ENCODE measurements around the gene SCYGR6. TPM values are rescaled to one million over a fixed set of nuclear protein-coding genes. Genes with fewer than 3 reads are reported as not detected.

Gene SCYGR6
- total RNA-seq, 2 donors from 2014 or later = not detected

- Mint-ChIP-seq H3K4me3 (no peak overlapping the region), H3K36me3 (ENCODE audit: low read depth) (no peaks in the 10 kb centered on the region), H3K9me3 (peaks cover 9% of the 10 kb centered on the region), H3K4me1 (peaks cover 2% of the 10 kb centered on the region), H3K27ac (peak overlapping the region; percentile 20), H3K27me3 (ENCODE audit: insufficient read depth) (no peaks in the 10 kb centered on the region)
- Histone ChIP-seq H3K4me3 (ENCODE audit: low read length) (no peak overlapping the region), H3K9ac (ENCODE audit: extremely low read depth, low read length, poor library complexity, severe bottlenecking) (no peak overlapping the region), H3K36me3 (ENCODE audit: control insufficient read depth, insufficient read depth, low read length) (no peaks in the 10 kb centered on the region), H3K4me1 (ENCODE audit: control insufficient read depth, insufficient read depth, low read length) (no peaks in the 10 kb centered on the region), H3K9me3 (ENCODE audit: control insufficient read depth, low read length) (no peaks in the 10 kb centered on the region), H3K27me3 (ENCODE audit: control insufficient read depth, insufficient read depth, low read length, poor library complexity, severe bottlenecking) (no peaks in the 10 kb centered on the region), H3K27ac (ENCODE audit: low read depth, low read length) (no peak overlapping the region)
- DNase-seq = no peak
- TF ChIP-seq CTCF (conservative IDR thresholded peaks at IDR 0.05) = no peak
- WGBS, 2 experiments (ENCODE audit: insufficient coverage in 1 of 2, insufficient read length in 1 of 2) = 93 to 97% methylated on average over 2 to 4 of the region's 4 CpGs
These were observed 17.7 kb downstream of the SCYGR6 start for GRCh38 chr2:227706859-227707258.

GRCh38 chr2:227703961-227704360, 20.6 kb downstream of the SCYGR6 start:
- Histone ChIP-seq H3K27ac (ENCODE audit: low read depth, low read length) (no peak overlapping the region), H3K9me3 (ENCODE audit: control insufficient read depth, low read length) (no peaks in the 10 kb centered on the region), H3K9ac (ENCODE audit: extremely low read depth, low read length, poor library complexity, severe bottlenecking) (no peak overlapping the region), H3K4me1 (ENCODE audit: control insufficient read depth, insufficient read depth, low read length) (no peaks in the 10 kb centered on the region), H3K27me3 (ENCODE audit: control insufficient read depth, insufficient read depth, low read length, poor library complexity, severe bottlenecking) (no peaks in the 10 kb centered on the region), H3K36me3 (ENCODE audit: control insufficient read depth, insufficient read depth, low read length) (no peaks in the 10 kb centered on the region), H3K4me3 (ENCODE audit: low read length) (no peak overlapping the region)
- Mint-ChIP-seq H3K4me3 (no peak overlapping the region), H3K27ac (no peak overlapping the region), H3K9me3 (peaks cover 3% of the 10 kb centered on the region), H3K4me1 (peaks cover 2% of the 10 kb centered on the region), H3K36me3 (ENCODE audit: low read depth) (no peaks in the 10 kb centered on the region), H3K27me3 (ENCODE audit: insufficient read depth) (no peaks in the 10 kb centered on the region)
- no peak for DNase-seq
- no peak for TF ChIP-seq CTCF (conservative IDR thresholded peaks at IDR 0.05)
- 89 to 95% methylated on average over 2 to 3 of the region's 3 CpGs for WGBS, 2 experiments (ENCODE audit: insufficient coverage in 1 of 2, insufficient read length in 1 of 2)

- no peak overlapping the region for H3K4me3 Mint-ChIP-seq
- DNase-seq = no peak
- H3K36me3 Mint-ChIP-seq (ENCODE audit: low read depth) = no peaks in the 10 kb centered on the region
- H3K9me3 Mint-ChIP-seq = peaks cover 3% of the 10 kb centered on the region
- Histone ChIP-seq H3K9ac (ENCODE audit: extremely low read depth, low read length, poor library complexity, severe bottlenecking) (no peak overlapping the region), H3K27ac (ENCODE audit: low read depth, low read length) (no peak overlapping the region), H3K4me1 (ENCODE audit: control insufficient read depth, insufficient read depth, low read length) (no peaks in the 10 kb centered on the region), H3K27me3 (ENCODE audit: control insufficient read depth, insufficient read depth, low read length, poor library complexity, severe bottlenecking) (no peaks in the 10 kb centered on the region), H3K9me3 (ENCODE audit: control insufficient read depth, low read length) (no peaks in the 10 kb centered on the region), H3K36me3 (ENCODE audit: control insufficient read depth, insufficient read depth, low read length) (no peaks in the 10 kb centered on the region), H3K4me3 (ENCODE audit: low read length) (no peak overlapping the region)
- 84 to 85% methylated on average over 2 to 4 of the region's 4 CpGs for WGBS, 2 experiments (ENCODE audit: insufficient coverage in 1 of 2, insufficient read length in 1 of 2)
- no peak overlapping the region for H3K27ac Mint-ChIP-seq
- peaks cover 2% of the 10 kb centered on the region for H3K4me1 Mint-ChIP-seq
- TF ChIP-seq CTCF (conservative IDR thresholded peaks at IDR 0.05) = no peak
- no peaks in the 10 kb centered on the region for H3K27me3 Mint-ChIP-seq (ENCODE audit: insufficient read depth)
These were observed 21.3 kb downstream of the SCYGR6 start for GRCh38 chr2:227703280-227703732.

All from endodermal cell (in vitro differentiated cells).